ENCODE measurements around the gene MED20.

MED20 gene

GRCh38 chr6:41940759-41941279 is 19.9 kb upstream of the MED20 start:
- peak; percentile 61 for DNase-seq

- no peak for DNase-seq
Observed at GRCh38 chr6:41939848-41940758, 19.2 kb upstream of the MED20 start.

GRCh38 chr6:41939176-41939847 is 18.4 kb upstream of the MED20 start:
- peak; percentile 23 for DNase-seq

- no peak for DNase-seq
Observed at GRCh38 chr6:41938590-41939175, 17.7 kb upstream of the MED20 start.

GRCh38 chr6:41937861-41938574 is 17.1 kb upstream of the MED20 start:
- peak; percentile 46 for DNase-seq

GRCh38 chr6:41937472-41937860 is 16.5 kb upstream of the MED20 start:
- no peak for DNase-seq

GRCh38 chr6:41936073-41936837 is 15.3 kb upstream of the MED20 start:
- peak; percentile 97 for DNase-seq

GRCh38 chr6:41935685-41936072 is 14.7 kb upstream of the MED20 start:
- DNase-seq, result peak; percentile 25

GRCh38 chr6:41935193-41935574 is 14.2 kb upstream of the MED20 start:
- DNase-seq, result no peak

- no peak for DNase-seq
Observed at GRCh38 chr6:41934278-41935192, 13.6 kb upstream of the MED20 start.

- DNase-seq, result no peak
Observed at GRCh38 chr6:41932378-41932777, 11.4 kb upstream of the MED20 start.

- DNase-seq, result no peak
Observed at GRCh38 chr6:41931792-41932191, 10.9 kb upstream of the MED20 start.

- DNase-seq, result no peak
Observed at GRCh38 chr6:41929924-41930323, 9.0 kb upstream of the MED20 start.

- no peak for DNase-seq
Observed at GRCh38 chr6:41927253-41927652, 6.3 kb upstream of the MED20 start.

GRCh38 chr6:41922154-41922553 is 1.2 kb upstream of the MED20 start:
- DNase-seq, result no peak

- no peak for DNase-seq
Observed at GRCh38 chr6:41921712-41921998, 716 bp upstream of the MED20 start.

GRCh38 chr6:41917528-41917927 is 3.4 kb downstream of the MED20 start:
- DNase-seq, result no peak

GRCh38 chr6:41914869-41915530 is 5.9 kb downstream of the MED20 start:
- DNase-seq, result no peak

- no peak for DNase-seq
Observed at GRCh38 chr6:41914343-41914742, 6.6 kb downstream of the MED20 start.

GRCh38 chr6:41909727-41910126 is 11.2 kb downstream of the MED20 start:
- DNase-seq, result no peak

Data from NK-92 treated with Interleukin-12 subunit alpha and Interleukin-12 subunit beta, amount 100 ng/mL, for 24 hours (cell line).